ENCODE measurements around the gene TTLL7.

The TTLL7 gene, protein sequence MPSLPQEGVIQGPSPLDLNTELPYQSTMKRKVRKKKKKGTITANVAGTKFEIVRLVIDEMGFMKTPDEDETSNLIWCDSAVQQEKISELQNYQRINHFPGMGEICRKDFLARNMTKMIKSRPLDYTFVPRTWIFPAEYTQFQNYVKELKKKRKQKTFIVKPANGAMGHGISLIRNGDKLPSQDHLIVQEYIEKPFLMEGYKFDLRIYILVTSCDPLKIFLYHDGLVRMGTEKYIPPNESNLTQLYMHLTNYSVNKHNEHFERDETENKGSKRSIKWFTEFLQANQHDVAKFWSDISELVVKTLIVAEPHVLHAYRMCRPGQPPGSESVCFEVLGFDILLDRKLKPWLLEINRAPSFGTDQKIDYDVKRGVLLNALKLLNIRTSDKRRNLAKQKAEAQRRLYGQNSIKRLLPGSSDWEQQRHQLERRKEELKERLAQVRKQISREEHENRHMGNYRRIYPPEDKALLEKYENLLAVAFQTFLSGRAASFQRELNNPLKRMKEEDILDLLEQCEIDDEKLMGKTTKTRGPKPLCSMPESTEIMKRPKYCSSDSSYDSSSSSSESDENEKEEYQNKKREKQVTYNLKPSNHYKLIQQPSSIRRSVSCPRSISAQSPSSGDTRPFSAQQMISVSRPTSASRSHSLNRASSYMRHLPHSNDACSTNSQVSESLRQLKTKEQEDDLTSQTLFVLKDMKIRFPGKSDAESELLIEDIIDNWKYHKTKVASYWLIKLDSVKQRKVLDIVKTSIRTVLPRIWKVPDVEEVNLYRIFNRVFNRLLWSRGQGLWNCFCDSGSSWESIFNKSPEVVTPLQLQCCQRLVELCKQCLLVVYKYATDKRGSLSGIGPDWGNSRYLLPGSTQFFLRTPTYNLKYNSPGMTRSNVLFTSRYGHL

DNA sequence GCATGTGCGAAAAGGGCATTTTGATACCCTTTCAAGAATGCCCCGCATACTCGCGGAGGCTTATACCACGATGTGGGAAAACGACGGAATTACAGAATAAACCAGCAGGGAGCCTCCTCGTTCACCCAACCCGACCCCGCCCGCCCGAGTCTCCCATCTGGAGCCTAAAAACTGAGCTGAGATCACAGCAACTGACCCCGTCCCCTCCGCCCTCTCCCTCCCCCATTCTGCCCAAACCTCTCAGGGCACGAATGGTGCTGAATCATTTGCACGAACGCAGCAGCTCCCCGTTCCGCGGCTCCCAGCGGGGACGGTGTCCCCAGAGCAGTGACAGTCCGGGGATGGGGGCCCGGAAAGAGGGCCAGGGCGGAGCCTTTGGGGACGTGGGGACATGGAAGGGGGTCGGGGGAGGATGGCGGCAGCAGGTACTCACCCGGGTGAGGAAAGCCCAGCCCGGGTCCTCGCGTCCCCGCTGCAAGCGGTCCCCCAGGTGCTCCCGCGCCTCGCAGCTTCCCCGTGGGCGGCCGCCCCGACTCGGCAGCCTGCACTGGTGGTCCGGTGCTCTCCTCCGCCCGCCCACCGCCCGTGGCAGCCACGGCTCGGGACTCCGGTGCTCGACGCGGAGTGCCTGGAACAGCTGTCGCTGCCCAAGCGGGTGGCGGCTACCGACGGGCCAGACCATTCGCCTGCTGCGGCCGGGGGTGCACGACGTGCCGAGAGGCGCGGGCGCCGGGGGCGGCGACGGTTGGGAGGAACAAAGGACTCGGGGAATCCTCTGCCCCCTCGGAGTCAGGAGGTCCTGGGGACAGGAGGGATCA is at the start of gene TTLL7:
Gene TTLL7, minus strand, starts transcription at position 635 of the 818 bp plus-strand sequence. CDS start 46,921 bp downstream, outside the sequence.
- intact Hi-C loops (cut with DNase I): loop anchor here (5.0 to 10.0 kb wide), 3 partner anchors 36 to 126 kb away; no protein-coding TSS in a partner anchor
- DNase-seq: peak; percentile 78 to 96 (median 92)

DNA sequence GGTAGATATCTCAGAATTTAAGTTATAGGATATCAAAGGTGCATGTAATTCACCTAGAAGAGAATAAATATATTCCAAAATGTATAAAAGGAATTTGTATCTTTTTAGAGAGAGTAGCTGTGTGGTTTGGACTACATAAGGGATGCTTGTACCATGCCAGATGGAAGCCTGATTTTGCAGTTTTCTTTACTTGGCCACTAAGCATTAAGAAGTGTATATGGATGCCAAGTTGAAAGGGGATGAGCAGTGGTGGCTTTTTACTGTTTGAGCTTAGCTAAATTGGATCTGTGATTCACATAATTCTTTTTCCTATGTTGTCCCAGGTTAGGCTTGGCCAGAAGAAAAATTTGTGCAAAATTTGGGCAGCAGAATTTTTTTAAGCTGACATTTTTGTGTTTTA is 43.5 kb upstream of the TTLL7 start:
- intact Hi-C loops (cut with DNase I): no loop called here
- DNase-seq: no peak

DNA sequence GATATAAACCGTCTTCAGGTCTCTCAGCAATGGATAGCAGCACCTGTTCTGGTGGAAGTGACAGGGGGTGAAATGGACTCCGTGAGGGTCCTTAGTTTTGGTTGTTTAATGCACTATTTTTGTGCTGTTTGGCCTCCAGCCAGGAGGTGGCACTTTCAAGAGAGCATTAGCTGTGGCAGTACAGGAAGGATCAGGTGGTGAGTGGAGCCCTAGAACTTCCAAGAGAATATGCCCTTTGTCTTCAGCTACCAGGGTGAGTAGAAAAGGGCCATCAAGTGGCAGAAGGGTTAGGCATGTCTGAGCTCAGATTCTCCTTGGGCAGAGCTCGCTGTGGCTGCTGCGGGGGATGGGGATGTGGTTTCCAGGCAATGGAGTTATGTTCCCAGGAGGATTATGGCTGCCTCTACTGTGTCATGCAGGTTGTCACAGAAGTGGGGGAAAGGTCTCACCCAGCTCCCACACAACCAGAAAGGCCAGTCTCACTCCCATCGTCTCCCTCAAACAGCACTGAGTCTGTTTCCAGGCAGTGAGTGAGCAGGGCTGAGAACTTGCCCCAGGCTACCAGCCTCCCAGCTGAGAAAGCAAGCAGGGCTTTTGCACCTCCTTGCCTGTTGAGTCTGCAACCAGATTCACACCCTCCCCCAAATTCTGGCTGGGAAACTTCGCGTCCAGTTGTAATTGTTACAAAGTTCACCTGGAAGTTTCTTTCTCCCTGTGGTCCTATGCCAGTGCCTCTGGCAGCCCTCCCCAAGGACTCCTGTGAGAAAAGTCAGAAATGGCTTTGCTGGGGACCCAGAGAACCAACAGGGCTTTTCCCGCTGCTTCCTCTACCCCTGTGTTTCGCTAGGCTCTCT is 39.1 kb upstream of the TTLL7 start:
- intact Hi-C loops (cut with DNase I): no loop called here
- DNase-seq: no peak

DNA sequence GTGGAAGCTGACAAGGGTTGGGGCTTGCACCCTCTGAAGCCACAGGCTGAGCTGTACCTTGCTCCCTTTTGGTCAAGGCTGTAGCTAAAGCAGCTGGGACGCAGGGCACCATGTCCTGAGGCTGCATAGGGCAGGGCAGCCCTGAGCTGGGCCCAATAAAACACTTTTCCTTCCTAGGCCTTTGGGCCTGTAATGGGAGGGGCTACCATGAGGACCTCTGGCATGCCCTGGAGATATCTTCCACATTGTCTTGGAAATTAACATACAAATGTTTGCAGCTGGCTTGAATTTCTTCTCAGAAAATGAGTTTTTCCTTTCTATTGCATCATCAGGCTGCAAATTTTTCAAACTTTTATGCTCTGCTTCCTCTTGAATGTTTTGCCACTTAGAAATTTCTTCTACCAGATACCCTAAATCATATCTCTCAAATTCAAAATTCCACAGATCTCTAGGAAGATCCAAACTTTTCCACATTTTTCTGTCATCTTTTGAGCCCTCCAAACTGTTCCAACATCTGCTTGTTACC is 32.9 kb upstream of the TTLL7 start:
- intact Hi-C loops (cut with DNase I): no loop called here
- no peak for DNase-seq

DNA sequence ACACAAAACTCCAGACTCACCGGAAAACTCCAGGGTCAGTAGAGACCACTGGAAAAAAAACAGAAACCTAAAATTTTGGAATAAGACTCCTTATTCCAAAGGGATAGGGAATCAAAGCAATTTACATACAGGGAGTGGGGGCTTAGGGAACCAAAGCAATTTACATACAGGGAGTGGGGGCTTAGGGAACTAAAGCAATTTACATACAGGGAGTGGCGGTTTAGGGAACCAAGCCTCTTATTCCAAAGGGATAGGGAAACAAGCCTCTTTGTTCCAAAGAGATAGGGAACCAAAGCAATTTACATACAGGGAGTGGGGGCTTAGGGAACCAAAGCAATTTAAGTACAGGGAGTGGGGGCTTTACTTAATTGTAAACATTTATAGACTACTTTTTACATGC is 28.4 kb upstream of the TTLL7 start:
- intact Hi-C loops (cut with DNase I): no loop called here

DNA sequence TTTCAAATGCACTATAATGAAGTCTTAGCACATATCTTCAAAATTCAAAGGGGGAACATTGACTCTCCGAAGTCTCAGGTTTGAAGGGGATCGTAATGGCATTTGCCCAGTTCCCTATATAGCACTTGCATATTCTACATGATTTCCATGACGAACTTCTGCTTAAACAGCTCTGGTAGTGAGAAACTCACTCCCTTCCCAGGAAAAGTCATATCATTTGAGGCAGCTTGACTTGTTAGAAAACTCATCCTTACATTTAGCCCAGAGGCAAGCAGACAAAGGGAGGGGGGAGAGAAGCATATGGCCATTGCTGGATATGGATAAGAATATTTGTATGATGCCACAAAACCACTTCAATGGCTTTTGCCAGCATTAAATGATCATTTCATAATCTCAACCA is 27.0 kb upstream of the TTLL7 start:
- intact Hi-C loops (cut with DNase I): no loop called here

More for the DNA sequence above, 28.4 kb upstream of the TTLL7 start:
- DNase-seq: no peak

DNA sequence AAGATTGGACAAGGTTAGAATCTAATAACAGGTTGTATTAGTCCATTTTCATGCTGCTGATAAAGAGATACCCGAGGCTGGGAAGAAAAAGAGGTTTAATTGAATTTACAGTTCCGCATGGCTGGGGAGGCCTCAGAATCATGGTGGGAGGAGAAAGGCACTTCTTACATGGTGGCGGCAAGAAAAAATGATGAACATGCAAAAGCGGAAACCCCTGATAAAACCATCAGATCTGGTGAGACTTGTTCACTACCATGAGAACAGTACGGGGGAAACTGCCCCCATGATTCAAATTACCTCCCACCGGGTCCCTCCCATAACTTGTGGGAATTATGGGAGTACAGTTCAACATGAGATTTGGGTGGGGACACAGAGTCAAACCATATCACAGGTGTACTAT is 22.9 kb upstream of the TTLL7 start:
- DNase-seq: no peak
- intact Hi-C loops (cut with DNase I): no loop called here

More for the DNA sequence above, 27.0 kb upstream of the TTLL7 start:
- DNase-seq: no peak

DNA sequence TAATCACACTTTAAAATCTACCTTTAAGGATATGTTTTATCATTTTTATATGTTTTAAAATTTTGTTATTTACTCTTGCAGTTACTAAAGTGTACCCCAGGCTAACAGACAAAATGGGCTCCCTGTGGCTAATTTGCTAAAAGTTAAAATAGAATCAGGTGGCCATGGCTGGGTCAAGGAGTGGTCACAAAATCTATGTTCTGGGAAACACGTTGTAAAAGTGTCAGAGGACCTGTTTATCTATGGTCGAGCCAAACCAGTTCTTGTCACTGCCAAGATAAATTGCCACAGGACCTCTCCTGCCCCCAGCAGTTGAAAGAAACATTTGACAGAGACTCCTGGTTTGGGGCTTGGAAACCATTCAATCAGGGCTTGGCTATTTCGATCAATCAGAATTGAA is 21.2 kb upstream of the TTLL7 start:
- no peak for DNase-seq
- intact Hi-C loops (cut with DNase I): no loop called here

DNA sequence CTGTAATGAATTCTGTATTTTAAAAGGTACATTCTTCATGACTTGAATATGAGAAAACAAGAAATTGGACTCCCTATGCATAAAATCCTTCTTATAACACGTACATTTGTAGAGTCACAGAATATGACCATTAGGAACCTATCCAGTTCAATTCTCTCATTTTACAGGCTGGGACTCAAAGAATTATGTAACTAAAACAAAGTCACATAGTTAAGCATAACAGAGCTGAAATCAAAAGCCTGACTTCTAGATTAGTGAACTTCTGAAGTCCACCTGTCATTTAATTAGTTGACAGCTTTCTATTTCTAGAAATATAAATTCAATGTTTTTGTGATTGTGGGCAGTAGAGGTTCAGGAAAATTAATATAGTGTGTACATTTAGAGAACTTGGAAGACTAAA is 20.3 kb upstream of the TTLL7 start:
- intact Hi-C loops (cut with DNase I): no loop called here

DNA sequence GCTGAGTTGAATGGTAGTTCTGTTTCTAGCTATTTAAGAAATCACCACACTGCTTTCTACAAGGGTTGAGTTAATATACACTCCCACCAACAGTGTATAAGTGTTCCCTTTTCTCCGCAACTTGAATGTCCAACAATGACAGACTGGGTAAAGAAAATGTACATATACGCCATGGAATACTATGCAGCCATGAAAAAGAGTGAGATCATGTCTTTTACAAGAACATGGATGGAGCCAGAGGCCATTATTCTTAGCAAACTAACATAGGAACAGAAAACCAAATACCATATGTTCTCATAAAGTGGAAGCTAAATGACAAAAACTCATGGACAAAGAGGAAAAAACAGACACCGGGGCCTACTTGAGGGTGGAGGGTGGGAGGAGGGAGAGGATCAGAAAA is 14.8 kb upstream of the TTLL7 start:
- intact Hi-C loops (cut with DNase I): no loop called here
- no peak for DNase-seq

More for the DNA sequence above, 20.3 kb upstream of the TTLL7 start:
- DNase-seq: no peak

DNA sequence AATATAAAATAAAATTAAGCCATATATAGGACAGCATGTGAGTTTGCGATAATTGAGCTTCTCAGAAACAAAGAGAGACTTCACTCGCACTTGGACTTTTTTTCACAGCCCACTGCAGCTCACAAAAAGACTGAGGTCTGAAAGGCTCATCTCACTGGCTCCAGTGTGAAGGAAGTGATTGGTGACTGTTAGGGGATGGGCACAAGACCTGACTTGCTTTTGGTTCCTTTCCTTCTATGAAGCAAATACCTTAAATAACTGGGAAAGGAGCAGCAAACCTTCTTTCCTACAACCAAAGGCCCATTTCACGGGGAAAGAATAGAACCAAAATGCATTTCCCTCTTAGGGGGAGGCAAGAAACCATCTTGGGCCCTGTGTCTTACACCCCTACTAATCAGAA is 13.1 kb upstream of the TTLL7 start:
- DNase-seq: no peak
- intact Hi-C loops (cut with DNase I): no loop called here

DNA sequence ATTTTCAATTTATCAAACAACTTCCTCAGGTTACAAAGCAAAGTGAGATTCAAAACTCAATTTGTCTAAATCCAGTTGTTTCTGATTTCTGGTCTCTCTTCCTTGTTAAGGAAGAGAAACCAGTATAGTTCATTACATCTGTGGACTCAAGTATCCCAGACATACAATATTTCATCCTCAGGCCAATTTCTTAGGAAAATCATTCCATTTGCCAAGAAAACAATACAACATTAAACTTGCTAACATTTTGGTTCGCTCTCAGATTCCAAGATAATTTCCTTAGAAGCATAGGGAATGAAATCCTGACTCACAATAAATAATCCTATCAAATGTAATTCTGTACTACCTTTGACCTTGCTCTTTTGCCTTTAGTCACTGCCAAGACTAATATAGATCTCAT is 11.2 kb upstream of the TTLL7 start:
- DNase-seq: no peak
- intact Hi-C loops (cut with DNase I): no loop called here

DNA sequence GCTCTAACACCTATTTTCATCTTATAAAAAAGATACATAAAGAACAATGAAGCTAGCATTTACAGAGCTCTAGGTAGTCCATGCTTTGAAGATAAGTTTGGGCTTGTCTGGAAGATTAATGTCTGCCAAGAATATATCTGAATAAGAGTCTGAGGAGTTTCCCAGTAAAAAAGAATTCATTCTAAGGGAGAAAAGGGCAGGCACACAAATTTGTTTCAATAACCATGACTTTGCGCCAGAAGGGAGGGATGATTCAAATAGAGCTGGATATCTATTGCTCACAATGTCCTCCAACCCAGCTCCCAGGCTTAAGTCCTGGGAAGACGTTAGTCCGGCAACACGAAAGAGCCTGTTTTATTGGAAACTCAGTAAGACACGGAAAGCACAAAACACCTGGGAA is 9.7 kb upstream of the TTLL7 start:
- intact Hi-C loops (cut with DNase I): no loop called here
- no peak for DNase-seq

DNA sequence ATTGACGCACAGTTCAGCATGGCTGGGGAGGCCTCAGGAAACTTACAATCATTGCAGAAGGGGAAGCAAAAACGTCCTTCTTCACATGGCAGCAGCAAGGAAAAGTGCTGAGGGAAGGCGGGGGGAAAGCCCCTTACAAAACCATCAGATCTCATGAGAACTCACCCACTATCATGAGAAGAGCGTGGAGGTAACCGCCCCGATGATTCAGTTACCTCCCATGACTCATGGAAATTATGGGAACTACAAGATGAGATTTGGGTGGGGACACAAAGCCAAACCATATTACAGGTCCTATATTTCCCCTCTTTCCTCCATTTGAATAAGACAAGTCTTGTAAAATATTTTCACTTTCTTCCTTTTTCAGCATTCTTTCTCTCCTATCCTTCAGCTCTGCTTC is 7.7 kb upstream of the TTLL7 start:
- no peak for DNase-seq
- intact Hi-C loops (cut with DNase I): no loop called here

DNA sequence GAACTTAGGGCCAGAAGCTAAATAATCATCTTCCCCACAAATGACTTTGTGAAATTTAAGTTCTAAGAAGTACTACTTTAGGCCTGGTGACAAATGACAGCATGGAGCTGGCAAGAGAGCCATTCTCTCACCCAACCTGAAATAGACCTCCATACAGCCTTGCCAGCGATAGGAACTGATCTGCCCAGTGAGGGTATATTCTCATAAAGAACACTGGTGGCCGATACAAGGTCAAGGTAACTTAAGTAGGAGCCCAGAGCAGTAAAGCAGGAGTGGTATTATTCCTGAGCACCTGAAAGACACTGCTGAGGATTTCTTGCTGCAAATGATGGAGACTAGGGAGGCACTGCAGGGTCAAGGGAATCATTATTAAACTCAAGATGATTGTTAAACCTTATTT is 2.6 kb upstream of the TTLL7 start:
- intact Hi-C loops (cut with DNase I): no loop called here
- DNase-seq: no peak

DNA sequence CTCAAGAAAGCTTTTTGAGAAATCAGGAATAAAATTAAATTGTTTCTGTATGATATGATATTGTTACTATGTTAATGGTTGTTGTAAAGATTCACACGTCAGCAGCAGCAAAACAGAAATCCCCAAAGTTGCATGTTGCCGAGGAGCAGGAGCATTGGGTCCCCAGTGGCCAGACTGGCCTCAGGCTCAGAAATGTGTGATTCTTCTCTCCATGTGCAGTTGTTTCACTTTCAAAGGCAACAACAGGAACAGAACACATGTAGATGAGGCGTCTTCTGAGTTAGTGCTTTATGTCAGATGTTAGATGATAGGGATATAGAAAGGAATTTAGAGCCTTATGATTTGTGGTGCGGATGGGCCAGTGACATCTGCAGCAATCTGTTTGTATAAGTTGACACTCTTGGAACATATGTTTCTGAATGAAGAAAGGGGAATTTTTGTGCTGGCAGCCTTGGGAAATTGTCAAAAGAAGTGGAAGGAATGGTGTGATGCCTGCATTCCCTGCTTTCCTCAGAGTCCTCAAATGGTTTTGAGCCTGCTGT is 2.1 kb upstream of the TTLL7 start:
- peak in 10 of 42 donors; percentile 10 to 59 (median 34) for DNase-seq
- intact Hi-C loops (cut with DNase I): no loop called here

DNA sequence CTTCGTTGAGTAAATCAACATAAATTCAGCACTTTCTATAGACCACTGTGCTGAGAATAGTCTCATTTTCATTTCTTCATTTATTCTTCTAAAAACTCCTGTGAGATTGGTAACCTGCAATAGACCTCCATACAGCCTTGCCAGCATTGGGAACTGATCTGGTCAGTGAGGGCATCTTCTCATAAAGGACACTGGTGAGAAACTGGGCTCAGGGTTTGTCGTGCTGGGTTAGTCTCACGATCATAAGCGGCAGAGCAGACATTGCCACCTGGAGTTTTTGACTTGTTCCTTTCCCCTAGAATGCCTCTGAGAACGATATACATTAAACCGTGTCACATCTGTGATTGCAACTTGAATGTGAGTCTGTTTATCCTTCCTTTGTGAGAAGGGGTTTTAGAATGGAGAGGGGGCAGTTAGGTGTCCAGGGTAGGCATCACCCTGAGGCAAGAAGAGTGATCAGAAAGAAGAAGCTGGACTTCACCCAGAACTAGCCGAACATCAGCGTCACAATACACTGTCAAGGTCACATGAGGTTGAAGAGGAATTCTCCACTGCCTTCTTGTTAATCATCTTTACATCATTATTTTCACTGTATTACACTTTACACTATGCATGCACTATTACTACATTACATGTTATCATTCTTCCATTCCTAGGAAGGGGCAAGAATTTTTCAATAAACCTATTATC is 1.4 kb upstream of the TTLL7 start:
- intact Hi-C loops (cut with DNase I): no loop called here

More for the DNA sequence above, 1.4 kb upstream of the TTLL7 start:
- DNase-seq: peak in 12 of 42 donors; percentile 3 to 36 (median 22)

All from head of caudate nucleus (tissue), 42 donors.